Activated CD8-positive, alpha-beta memory T cell treated with anti-CD3 and anti-CD28 coated beads for 1 hour (primary cell): ENCODE results near the gene WBP1.
"Not testable (repeated sequence)": the region's sequence is repeated elsewhere in the genome, so short reads cannot be mapped to it uniquely, and the experiment has no call there.

Source experiments
- DNase-seq, 2 donors: peaks; one replicate each; pipeline ENCODE4 v3.0.0-alpha.2; 2020; ENCODE audit warnings: low read depth in 1 of 2; ENCODE audit errors: extremely low read depth in 1 of 2

Gene WBP1

DNA sequence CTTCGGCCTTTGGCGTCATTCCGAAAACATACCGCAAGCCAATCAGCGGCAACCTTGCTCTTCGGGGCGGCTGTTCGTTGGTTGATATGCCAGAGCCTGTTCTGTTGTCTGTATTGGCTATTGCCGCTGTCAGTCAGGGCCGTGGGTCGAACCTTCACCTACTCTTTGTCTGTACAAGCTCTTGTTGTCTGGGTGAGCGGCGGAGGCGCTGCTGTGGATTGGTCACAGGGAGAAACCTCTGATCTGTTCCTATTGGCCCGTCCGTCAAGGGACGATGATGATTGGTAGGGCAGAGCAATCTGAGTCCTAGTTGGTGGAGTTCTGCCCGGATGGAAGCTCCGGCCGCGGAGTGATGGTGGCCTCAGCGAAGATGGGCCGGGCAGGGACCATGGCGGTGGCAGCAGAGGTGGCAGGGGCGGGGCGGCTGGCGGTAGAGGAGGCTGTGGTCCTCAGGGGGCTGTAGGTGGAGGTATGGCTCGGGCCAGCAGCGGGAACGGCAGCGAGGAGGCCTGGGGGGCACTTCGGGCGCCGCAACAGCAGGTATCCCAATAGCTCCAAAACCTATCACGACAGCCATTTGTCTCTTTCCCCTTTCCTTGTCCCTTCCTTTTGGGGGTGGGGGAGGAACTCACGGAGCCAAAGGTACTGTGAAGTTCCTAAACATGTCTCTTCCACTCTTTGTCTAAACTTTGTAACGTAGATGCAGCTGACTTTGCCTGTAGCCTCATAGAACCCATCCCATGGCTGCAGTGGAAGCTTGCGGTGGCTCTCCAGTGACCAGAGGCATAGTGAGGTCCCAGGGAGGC lies at the start of gene WBP1:
WBP1 (plus strand) TSS at position 307 of the 806 bp plus-strand sequence; CDS start at position 472, 165 bp downstream.
- peak; percentile 94 to 99 for DNase-seq

DNA sequence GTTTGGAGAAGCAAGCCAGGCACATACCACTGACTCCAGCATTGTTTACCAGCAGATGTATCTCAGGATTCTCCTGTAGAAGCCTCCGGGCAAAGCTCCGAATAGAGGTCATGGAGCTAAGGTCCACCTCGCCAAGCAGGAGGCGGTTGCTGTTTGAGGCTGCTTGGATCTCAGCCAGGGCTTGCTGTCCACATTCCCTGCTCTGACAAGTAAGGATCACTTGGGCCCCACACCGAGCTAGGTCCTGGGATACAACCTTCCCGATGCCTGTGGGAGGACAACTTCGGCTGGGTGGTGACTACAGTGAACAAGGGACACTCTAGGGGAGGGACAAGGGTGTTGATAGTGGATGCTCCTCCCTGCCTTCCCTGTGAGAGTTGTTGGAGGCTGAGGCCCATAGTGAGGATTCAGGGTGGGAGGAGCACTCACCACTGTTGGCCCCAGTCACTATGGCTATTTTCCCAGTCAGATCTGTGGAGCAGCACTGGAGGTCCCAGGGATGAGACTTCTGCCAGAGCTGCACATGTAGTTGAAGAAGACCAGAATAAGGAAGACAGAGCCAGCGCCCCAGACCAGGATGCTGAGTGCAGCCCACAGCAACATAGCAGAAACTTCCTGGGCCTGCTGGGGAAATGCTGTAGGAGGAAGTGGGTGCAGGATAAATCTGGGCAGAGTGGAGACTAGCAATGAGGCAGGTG lies 45.1 kb upstream of the WBP1 start:
- no peak for DNase-seq

- no peak for DNase-seq
Measured at GRCh38 chr2:74414441-74414840, 43.8 kb upstream of the WBP1 start.

- no peak for DNase-seq
Measured at GRCh38 chr2:74414881-74415761, 43.1 kb upstream of the WBP1 start.

DNA sequence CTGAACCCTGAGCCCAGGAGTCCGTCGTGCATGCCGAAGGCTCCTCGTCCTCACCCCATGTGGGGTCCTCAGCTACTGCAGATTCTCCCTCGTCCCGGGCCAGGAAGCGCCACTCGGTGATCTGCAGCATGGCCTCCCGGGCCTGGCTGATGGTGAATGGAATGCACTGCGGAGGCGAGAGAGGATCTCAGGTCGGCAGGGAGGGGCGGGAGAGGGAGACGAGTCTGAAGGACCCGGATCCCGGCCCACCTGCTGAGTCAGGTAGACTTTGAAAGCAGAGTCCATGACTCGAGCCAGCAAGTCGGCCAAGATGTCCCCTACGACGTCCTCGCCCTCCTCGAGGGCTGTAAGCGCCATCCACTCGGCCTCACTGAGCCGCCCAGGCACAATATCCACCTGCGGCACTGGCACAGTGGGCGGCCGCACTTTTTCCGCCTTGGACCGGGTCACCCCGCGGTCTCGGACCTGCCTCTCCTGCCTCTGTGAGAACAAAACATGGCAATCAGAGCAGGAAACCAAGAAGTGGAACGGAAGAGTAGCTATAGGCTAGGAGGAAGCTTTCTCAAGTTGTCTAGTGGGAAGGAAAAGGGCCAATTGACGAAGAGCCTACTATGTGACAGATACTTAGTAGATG lies 42.4 kb upstream of the WBP1 start:
- no peak for DNase-seq

- DNase-seq = no peak
Measured at GRCh38 chr2:74416778-74417177, 41.5 kb upstream of the WBP1 start.

DNA sequence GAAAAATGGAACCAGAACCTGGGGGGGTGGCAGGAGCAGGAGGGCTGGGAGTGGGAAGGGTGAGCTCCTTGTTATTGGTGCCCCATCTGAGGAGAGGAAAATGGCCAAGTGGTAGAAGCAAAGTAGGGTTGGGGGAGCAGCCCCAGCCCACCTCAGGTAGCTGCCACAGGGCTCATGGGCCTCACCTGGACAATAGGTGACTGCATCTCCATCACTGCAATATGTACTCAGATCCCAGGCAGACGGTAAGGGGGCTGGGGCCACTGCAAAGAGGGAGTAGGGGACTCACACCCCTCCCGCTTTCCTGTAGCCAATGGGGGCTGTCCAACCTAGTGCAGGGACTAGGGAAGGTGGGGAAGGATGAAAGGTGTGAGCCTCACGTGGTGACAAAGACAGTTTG lies 41.0 kb upstream of the WBP1 start:
- no peak for DNase-seq

DNA sequence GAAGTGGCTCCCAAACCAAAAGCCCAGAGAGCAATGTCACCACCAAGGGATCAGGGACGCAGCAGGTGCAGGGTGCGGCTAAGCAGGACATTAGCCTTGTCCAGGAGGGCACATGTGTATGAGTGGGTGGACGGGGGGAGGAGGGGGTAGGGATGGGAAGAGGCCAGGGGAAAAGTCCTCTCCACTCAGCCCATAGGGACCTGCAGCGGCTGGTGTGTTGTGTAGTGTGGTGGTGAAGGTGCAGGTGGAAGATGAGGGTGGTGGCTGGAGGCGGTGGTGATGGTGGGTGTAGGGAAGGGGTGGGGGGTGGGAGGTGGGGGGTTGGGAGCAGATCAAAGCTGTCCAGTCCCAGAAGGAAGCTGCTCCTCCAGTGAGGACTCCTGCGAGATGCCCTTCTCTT lies 40.5 kb upstream of the WBP1 start:
- no peak for DNase-seq

GRCh38 chr2:74418312-74418711 lies 39.9 kb upstream of the WBP1 start:
- no peak for DNase-seq

DNA sequence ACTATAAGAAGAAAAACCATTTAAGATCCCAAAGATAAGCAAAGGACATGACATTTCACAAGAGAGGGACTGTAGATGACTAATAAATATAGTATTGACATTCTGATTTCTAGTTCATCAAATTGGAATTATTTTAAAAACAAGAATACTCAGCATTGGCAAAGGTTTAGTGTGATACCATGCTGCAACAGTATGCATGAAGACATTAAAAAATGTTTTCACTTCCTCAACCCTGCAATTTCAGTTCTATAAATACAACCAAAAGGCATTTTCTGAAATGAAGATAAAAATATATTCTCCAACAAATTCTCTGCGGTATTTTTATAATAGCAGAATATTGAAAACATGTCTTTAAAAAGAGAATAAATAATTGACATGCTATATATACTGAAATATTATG lies 38.9 kb upstream of the WBP1 start:
- DNase-seq = no peak

DNA sequence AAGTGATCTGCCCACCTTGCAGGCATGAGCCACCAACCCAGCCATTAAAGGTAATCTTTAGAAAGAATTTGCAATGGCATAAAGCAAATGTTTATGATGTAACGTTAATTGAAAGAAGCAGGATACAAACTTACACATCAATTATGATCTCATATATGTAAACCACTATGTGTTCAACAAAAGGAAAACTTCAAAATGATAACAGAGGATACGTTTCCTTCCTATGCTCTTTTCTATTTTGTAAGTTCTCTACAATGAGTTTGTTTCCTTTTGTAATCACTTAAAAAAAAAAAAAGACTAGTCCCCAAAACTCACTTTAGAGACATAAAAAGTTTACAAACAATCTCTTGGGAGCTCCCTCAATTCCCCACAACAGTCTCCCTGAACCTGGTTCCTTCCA lies 38.2 kb upstream of the WBP1 start:
- DNase-seq = no peak

DNA sequence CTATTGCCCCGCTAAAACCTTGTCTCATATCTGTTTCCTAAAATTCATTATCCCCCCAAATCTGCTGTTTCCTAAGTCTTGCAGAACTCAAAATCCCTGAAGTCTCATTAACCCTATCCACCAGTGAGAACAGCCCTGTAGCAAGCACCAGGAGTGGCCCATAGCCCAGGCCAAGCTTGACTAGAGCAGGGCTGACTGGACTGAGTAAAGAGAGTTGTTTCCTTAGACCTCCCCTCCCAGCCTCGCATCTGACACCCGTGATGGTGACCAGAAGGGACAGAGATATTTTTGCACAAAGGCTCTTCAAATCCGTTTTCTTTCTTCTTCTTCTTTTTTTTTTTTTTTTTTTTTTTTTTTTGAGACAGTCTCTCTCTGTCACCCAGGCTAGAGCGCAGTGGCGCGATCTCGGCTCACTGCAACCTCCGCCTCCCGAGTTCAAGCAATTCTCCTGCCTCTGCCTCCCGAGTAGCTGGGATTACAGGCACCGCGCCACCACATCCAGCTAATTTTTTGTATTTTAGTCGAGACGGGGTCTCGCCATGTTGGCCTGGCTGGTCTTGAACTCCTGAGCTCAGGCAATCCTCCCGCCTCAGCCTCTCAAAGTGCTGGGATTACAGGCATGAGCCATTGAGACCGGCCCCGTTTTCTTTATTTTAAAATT lies 37.7 kb upstream of the WBP1 start:
- not testable (repeated sequence) for DNase-seq

GRCh38 chr2:74421221-74421870 lies 36.9 kb upstream of the WBP1 start, which contains the start of the genes C2orf81 and WDR54:
Gene C2orf81, minus strand, starts transcription at chr2:74421619. Its CDS starts 59 bp downstream, at chr2:74421560.
Gene WDR54, plus strand, starts transcription at chr2:74421730. Its CDS starts 424 bp downstream, at chr2:74422154.
- DNase-seq = peak; percentile 83 to 93

- DNase-seq = no peak
Measured at GRCh38 chr2:74423231-74424095, 34.8 kb upstream of the WBP1 start.

DNA sequence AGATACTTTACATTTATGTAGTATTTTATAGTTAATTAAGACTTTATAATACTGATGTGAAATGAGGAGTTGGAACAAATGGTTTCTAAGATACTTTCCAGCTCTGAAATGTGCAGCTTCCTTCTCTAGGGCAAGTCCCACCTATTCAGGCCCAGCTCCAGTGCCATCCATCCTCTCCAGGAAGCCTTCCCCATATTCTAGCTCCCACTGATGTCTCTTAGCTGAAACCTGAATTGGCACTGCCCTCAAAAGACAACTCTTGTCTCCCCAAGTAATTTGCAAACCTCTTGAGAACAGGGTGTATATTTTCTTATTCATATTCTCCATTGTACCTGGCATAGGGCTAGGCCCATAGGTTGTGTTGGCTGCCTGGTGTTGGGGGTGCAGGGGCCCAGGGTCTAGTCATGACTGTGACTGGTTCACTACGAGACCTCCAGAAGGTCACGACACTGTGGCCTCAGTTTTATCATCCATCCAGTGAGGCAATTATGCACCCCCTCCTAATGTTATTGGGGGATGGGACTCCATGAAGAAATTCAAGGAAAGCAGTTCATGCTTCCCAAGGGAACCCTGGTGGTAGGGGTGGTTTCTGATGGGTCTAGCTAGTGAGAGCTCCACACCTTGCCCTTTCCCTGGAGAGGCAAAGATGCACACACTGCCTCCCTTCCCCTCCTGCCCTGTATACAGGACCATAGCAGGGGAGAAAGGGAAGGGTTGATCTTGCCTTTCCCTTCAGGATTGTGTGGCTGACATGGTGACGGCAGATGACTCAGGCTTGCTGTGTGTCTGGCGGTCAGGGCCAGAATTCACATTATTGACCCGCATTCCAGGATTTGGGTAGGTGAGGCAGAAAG lies 33.9 kb upstream of the WBP1 start:
- no peak for DNase-seq

DNA sequence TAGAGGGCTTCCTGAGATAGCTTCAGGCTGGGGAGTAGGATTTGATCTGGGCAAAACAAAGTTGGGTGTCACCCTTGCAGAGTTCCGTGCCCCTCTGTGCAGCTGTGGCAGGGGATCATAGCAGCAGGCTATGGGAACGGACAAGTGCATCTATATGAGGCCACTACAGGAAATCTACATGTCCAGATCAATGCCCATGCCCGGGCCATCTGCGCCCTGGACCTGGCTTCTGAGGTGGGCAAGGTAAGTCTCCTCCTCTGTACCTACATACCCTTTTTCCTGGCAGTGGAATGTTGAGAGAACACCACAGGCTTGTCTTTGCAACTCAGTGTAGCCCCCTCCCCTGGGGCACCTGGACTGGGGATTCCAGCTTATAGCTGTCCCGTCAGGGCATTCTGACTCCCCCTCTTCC lies 33.2 kb upstream of the WBP1 start:
- no peak for DNase-seq

DNA sequence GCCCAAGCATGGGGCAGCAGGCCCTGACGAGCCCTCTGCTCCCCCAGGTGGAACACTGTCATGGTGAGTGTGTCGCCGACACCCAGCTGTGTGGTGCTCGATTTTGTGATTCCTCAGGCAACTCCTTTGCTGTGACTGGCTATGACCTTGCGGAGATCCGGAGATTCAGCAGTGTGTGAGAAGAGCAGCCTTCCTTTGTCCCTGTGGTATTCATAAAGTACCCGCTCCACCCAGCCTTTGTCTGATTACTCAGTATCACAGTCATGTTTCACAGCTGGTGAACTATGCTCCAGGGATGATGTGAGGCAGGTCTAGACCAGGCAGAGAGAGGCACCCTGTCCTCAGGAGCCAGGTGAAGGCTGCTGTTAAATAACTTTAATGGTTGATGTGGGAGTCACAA lies 32.7 kb upstream of the WBP1 start:
- DNase-seq = no peak
